GM20000 (cell line): ENCODE data around the gene AFAP1L2.

Experiments
- DNase-seq: peaks from one replicate; pipeline ENCODE4 v3.0.0; 2012; ENCODE audit warnings: low spot score
- CTCF ChIP-seq: IDR thresholded peaks from 2 replicates; pipeline ENCODE4 v1.5.1; 2012; ENCODE audit warnings: mild to moderate bottlenecking, control low read depth; ENCODE audit errors: extremely low read depth, missing control alignments

Gene AFAP1L2

GRCh38 chr10:114294549-114294948 is 109.8 kb downstream of the AFAP1L2 start:
- TF ChIP-seq CTCF: no peak
- DNase-seq: no peak

- no peak for DNase-seq
- TF ChIP-seq CTCF: no peak
Measured at GRCh38 chr10:114293075-114293474, 111.2 kb downstream of the AFAP1L2 start.

- no peak for TF ChIP-seq CTCF
- DNase-seq: no peak
Measured at GRCh38 chr10:114291516-114291915, 112.8 kb downstream of the AFAP1L2 start.

GRCh38 chr10:114291076-114291475 is 113.2 kb downstream of the AFAP1L2 start:
- no peak for TF ChIP-seq CTCF
- no peak for DNase-seq

- DNase-seq: no peak
- TF ChIP-seq CTCF: no peak
Measured at GRCh38 chr10:114290038-114290437, 114.3 kb downstream of the AFAP1L2 start.

- no peak for DNase-seq
- no peak for TF ChIP-seq CTCF
Measured at GRCh38 chr10:114289096-114289436, 115.2 kb downstream of the AFAP1L2 start.

- no peak for TF ChIP-seq CTCF
- DNase-seq: no peak
Measured at GRCh38 chr10:114288424-114289095, 115.7 kb downstream of the AFAP1L2 start.
